Renal pelvis (tissue), 4 donors: Measurements from ENCODE around the gene STXBP5. TPM values are rescaled to one million over a fixed set of nuclear protein-coding genes. Genes with fewer than 3 reads are reported as not detected.

ENCODE experiments used
- DNase-seq: peaks from one replicate; pipeline ENCODE4 v3.0.0-alpha.2; 2013
- polyA plus RNA-seq, 3 donors: library from polyadenylated mRNA; unstranded; fragments of 120-200 nt; gene quantifications; one replicate each; pipeline ENCODE4 v1.2.1, GENCODE V29; 2013; ENCODE audit not compliant: insufficient read length in 3 of 3

Gene STXBP5
- polyA plus RNA-seq, 3 donors: 11.7 to 15.3 (median 12.6) TPM

DNA sequence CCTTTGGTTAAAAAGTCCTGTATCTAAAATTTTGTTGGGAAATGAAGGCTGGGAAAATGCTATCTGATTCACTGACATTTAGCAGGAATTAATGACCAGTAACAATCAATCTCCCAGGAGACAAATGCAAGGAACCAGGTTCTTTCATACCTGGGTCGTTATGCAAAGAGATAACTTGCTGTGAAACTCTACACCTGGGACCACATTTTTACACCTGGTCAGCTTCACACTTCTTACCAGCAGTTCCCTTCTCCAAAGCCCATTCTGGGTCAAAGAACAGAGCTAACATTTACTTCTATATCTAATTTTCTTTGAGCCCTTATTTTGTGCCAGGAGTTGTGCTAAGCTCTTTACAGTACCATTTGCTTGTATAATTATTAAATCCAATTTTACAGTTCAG is 27.4 kb upstream of the STXBP5 start:
- no peak for DNase-seq

DNA sequence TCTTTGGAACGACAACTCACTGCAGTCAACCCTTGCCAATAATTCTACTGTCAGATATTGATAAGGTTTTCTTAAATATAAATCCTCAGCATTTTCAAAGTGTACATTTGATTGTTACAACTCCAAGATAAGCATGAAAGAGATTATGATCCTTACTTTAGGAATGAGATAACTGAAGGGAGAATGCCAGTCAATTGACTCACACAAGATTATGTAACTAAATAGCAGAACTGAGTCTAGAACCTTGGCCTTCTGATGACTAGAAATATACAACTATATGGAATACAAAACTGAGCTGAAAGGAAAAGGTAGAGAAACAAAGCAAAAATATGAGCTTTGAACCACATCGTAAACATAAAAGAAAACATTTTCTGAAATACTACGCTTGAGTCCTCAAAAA is 26.9 kb upstream of the STXBP5 start:
- no peak for DNase-seq

DNA sequence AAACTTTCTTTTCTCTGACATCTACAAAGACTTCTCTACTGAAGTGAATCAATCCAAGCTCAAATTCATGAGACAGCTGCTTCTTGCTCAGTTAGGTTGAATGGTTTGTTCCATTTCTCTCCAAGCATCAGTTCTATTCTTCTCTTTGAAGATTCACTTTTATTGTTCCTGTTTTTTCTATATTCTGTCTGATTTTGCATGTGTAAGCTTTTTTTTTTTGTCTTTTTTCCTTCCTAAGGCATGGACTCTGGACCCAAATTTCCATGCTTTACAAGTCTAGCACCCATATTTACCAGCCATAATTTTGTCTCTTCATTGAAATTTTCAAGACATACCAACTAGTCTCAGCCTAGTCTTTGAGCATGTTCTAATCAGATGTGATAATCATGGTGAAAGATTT is 25.9 kb upstream of the STXBP5 start:
- DNase-seq: no peak

DNA sequence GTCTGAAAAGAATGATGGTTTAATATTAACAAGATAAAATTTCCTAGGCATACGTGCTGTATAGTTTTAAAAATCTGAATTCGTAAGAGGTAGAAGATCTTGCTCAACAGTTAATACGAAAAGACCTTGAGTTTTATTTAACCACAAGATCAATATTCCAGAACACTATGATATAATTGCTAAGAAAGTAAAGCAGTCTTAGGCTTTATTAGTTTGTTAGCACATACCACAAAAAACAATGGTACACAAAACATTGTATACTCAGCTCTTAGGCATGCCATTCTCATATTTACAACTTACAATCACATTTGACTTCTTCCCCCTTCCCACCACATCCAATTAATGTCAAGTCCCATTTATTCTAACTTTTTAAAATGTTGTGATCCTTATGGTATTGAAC is 24.4 kb upstream of the STXBP5 start:
- DNase-seq: no peak

DNA sequence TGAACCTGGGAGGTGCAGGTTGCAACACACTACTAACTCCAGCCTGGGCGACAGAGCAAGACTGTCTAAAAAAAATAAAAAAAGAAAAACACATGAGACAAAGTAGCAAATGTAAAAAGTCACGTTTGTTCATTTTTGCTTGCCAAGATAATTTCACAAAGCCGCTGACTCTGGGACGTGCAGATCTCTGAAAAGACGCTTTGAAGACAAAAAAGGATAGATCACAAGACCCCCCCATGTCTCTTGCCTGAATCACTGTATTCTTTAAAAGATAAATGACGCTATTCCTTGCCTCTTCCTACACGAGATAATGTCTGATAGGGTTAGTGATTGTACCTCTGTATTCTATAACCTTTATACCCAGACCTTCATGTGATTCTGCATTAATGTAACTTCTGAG is 23.3 kb upstream of the STXBP5 start:
- DNase-seq: no peak

DNA sequence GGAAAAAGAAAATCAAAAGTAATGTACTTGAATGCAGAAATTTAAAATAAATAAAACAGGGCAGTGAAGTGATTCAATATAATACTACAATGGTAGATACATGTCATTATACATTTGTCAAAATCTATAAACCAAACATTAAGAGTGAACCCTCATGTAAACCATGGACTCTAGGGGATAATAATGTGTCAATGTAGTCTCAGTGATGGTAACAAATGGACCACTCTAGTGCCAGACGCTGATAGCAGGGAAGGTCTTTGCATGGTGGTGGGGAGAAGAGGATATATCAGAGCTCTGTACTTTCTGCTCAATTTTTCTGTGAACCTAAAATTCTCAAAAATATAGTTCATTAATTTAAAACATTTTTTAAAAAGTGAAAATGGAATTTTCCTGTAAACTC is 19.8 kb upstream of the STXBP5 start:
- DNase-seq: no peak

DNA sequence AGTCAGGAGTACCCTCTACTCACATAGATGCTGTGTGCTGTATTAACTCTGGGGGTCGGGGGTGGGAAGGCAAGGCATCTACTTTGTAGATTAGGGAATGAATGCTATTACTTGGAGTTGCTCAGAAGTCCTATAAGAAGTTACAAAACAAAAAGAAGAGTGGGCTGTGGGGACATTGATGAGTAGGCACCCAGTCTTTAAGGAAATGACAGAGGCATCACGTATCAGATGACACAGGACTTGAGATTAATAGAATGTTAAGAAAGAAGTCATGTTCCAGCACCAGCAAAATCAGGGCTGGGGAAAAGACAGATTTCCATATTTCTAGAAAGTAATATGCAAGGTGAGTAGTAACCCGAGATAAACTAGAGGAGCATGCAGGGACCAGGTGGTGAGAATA is 19.0 kb upstream of the STXBP5 start:
- no peak for DNase-seq

DNA sequence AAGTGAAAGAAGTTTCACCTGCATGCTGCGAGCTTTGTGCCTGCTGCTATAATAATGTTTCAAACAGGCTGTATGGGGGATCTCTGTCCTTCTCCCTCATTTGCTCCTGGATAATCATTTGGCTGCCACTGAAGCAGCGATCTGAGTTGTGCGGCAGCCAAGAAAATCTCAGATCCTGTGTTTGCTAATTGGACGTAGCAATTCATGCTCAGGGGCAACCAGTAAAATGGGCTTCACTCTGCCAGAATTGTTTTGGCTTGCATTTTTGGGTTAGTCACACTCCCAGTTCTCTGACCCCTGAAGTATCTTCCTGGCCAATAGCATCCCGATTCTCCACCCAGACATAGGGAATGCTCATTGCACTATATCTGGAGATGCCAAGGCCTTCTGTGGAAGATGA is 13.7 kb upstream of the STXBP5 start:
- no peak for DNase-seq

DNA sequence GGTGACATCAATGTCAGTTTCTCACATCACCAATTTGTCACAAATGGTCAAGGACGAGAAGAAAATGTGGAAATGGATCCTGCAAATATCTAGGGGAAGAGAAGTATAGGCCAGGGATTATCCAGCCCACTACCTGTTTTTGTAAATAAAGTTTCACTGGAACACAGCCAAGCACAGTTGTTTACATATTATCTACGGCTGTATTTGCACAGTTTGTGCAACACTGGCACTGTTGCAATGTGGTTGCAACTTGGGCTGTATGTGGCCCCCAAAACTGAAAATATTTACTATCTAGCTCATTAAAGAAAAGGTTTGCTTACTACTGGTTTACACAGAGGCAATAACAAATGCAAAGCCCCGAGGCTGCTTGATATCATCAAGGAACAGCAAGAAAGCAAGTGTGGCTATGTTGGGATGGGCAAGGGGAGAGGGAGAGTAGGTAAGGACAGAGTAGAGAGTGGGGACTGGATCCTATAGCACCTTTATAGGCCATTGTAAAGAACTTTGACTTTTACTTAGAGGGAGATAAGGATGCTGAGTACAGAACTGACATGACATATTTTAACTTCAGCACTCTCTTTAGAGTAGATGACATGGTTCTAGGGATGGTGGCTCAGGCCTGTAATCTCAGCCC is 11.8 kb upstream of the STXBP5 start:
- no peak for DNase-seq

DNA sequence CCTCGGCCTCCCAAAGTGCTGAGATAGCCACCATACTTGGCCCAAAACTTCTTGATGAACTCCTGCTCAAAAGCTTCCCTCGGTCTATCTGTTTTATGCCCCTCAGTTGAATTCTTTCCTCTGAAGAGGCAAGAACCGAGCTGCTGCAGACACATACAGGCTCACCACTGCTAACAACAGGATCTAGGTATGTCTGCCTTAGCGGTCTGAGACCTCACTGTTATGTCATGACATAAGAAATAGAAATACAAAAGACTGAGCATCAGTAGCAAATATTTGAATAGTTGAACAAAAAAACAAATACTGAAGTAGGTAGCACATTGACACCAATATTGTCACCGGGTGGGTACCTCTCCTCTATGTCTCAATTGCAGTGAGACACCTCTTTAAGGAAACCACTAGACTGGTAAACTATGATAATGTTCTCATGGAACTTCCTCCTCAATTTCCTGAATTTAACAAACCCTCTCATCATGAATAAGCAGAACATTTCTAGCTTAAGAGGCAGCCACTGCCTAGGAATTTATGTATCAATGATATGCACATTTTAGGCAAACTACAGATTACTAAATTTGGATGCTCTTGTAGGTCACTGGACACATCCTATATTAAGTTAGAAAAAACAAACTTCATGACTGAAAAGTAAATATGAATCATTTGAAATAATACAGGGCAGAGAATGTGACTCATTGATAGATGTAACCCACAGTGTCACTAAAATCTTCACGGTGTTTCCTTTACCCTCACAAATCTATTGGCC is 9.4 kb upstream of the STXBP5 start:
- DNase-seq: no peak

DNA sequence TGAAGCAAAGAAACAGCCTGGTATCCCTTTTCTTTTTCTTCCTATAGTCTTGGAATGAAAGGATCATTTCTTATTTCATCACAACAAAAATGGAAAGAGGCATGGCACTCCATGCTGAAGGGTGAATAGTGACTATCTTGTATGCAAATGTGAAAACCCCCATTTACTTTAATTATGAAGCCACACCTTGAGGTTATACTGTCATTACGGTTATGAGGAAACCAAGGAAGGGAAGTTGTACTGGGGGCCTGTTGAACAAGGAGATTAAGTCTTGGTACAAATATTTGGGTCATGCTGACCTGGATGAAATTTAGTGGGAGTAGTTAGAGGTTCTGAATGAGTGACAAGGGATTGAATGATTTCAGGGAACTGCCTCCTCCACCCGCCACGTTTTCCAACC is 8.7 kb upstream of the STXBP5 start:
- DNase-seq: no peak

DNA sequence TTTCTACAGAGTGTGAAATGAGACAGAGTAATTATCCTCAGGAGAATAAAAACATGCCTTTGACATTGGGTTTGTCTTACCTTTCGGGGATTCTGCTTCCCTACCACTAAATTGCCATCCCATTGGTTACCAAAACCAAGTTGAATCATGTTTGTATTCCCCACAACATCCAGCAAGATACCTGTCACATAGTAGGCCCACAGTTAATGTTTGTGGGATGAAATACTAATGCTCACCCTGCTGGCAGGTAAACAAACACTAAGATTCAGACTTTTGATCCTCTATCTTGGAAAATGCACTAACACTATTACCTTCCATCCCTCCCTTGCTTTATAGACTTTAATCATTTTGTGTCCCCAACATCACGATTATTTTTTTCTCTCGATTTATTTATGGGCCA is 8.2 kb upstream of the STXBP5 start:
- DNase-seq: no peak

DNA sequence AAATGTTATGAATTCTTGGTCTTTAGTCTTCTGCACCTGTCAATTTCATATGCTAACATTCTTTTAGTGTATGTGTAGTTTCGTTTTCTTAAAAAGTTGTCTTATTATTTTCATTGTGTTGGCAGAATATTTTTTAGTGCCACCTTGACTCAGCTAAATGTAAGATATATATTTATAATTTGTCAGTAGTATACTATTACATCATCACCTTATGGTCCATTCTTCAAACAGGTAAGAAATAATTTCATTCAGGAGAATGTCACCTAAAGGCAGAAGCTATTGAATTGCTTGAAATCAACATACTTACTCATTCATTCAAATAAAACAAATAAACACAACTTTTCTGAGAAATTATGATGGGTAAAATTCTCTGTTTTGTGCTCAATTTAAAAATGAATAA is 3.5 kb upstream of the STXBP5 start:
- DNase-seq: no peak

DNA sequence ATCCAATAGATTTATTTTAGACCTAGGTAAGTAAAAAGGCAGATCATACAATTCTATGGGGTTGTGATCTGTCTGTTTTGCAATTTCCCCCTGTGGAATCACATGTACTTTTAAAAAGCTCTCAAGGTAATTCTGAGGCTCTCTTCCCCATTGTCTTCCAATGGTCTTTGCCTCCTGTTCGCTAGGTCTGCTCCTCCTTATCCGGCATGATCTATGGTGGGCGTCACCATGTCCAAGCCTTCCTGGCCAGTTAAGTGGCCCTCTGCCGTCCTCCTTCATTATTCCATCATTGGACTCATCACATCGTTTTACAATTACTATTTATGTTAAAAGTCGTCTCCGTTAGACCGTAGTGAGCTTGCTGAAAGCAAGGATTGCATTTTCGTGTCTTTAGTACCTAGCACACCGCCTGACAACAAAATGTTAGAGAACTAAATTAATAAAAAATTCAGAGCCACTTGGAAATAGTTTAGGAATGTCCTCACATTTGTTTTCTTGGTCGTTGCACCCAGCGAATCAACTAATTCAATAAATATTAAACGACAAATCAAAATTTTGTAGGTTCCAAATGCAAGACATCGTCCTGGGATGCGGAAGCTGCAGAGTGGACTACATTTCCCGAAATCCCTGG is 2.2 kb upstream of the STXBP5 start:
- DNase-seq: peak; percentile 27

DNA sequence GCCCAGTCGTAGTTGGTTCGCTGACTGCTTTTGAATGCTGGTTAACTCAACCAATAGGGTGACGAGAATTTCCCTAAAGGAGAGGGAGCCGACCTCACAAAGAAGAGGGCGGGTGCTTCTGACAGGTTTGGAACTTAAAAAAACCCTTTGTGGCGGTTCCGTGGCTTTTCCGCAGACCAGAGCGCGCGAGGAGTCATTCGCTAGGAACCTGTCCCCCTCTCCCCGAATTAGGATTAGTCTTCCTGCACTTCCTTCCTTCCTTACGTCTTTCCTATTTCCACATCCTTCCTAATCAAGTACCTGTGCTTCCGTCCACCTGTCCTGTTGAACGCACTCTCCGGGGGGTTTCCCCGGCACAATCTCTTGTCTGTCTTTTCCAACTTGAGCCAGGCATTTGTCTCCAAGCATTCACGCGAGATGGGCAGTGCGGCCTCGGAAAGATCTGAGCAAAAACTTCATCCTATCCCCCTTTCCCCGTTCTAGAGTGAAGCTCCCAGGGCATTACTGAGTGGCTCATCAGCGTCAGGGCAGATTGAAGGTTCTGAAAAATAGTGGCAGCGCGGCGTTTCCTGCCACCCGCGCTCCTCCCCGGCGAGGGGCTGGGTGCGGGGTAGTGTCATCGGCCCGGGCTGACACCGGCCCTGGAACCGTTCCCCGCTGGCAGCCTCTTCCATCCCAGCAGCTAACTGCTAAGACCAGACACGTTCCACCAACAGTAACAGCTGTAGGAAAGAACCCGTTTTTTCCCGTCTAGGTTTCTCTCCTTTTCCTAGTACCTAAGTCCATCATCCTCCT is 1.5 kb upstream of the STXBP5 start:
- peak; percentile 95 for DNase-seq

DNA sequence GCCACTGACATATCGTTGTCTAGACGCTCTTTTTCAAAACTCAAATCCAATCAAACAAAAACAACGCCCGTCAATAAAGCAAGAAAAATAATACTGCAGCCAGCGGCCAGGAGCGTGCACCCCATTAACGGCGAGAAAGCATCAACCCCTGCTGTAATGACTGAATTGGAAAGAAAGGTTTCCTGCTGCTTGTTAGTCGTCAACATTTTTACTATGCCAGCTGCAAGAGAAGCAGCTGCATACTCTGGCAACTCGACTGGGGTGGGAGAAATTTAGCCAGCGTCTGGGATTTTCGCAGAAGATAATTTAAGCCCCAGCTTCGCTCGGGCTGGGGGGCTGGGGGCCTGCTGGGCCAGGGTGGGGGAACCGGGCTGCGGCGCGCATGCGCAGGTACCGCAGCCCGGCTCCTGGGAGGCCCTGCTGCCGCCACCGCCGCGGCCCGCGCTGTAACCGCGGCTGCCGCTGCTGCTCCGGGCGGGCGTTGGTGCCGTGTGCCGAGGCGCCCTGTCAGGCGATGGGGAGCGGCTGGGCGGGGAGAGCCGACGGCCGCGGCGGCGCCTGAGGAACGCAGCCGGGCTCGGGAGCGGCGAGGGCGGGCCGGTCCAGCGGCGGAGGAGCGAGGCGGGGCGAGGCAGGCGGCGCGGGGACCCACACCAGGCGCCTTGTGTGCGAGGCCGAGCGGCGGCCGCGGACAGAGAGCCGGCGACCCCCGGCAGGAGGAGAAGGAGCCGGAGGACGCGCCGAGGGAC is 732 bp upstream of the STXBP5 start:
- peak; percentile 65 for DNase-seq

DNA sequence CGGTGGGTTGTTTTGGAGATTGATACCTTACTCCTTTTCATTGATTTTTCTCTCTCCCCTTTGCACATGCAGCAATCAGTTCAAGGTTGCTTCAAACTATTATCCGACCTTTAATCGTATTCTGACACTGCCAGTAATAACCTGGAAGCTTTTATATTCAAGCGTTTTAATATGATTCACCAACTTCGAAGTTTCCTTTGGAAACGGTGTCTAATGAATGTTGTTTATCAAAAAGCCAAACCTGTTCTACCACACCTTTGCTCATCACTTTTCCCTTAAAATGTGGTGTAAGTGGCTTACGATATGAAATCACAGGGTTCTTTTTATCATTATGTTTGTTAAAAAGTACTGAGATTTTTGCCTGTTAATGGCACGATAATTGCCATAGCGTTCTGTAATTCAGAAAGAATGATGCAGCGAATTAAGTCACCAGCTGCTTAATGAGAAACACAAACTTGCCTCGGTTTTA is 660 bp downstream of the STXBP5 start:
- no peak for DNase-seq

DNA sequence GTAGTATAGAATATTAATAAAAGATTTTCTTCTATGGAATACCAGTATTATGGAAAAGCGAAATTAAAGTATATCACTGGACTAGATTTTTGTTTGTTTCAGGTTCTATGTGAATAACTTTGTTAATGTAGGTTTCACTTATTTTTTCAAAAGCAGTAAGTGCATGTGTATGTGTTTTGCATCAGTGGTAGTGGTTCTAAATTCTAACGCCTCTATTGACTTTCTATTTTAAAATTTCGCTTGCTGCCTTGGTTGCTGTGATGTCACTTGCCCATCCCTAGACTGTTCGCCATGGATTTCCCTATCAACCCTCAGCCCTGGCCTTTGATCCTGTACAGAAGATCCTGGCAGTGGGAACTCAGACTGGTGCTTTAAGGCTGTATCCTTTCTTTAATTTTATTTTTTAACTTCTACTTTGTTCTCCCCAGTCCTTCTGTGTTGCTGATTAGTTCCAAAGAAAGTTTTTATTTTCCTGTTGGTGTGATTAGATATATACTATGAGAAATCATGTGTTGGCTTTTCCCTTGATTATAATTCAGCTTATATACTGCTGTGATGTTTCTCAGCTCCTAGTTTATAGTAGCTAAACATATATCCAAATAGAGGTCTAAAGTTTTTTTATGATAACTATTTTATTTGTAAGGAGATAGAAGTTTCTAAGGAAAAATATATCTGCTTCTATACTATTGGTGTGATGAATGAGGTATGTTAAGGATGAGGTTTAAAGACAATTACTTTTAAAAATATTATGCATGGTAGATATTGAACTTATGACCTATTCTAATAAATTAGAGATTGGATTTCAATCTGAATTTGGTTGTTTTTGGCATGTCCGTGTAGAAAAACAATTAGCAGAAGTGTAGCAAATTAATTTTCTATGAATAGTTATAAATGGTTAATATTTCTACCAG is 1.7 kb downstream of the STXBP5 start:
- no peak for DNase-seq

DNA sequence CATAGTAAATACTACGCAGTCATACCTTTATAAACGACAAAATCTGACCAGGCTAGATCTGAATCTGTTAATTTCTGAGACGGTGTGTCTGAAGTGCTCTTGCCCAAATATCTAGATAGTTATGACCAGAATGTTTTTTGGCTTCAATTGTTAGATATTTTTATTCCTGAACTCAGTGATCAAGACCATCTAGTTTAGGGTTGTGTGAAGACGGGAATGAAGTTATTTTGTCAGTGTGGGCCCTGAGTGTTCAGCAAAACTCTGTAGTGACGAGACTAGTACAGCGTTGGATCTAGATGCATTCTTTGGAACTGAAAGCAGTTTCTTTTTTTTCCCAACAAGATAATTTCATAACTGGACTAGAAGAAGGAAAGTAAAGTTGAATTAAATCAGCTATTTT is 3.1 kb downstream of the STXBP5 start:
- DNase-seq: no peak
